ENCODE measurements around the gene TUBB3.
"Not testable (repeated sequence)": the region's sequence is repeated elsewhere in the genome, so short reads cannot be mapped to it uniquely, and the experiment has no call there.

TUBB3 gene

DNA sequence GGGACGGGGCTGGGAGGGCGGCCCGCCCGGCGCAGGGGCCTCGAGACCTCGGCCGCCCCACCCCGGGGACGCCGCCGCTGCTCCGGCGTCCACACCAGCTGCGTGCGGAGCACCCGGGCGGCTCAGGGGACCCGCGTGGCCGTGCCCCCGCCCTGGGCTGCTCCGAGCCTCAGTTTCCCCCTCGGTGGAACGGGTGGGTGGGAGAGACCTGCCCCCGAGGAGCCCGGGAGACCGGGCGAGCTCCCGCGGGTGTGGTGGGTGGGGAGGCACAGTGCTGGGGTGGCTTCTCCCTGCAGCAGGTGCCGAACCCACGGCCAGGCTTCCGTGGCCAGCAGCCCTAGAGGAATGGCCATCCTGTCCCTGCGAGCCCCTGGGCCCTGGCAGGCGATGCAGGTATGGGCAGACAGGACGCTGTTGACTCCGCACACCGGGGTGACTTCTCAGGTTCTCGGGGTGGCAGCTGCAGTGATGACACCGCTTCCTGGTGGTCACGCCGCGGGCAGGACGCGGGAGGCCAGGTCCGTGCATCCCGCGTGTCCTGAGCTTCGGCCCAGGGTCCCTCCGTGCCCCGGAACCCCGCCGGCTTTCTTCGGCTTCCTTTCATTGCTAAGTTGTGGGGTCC lies 26.1 kb downstream of the TUBB3 start:
- DNase-seq, result no peak

DNA sequence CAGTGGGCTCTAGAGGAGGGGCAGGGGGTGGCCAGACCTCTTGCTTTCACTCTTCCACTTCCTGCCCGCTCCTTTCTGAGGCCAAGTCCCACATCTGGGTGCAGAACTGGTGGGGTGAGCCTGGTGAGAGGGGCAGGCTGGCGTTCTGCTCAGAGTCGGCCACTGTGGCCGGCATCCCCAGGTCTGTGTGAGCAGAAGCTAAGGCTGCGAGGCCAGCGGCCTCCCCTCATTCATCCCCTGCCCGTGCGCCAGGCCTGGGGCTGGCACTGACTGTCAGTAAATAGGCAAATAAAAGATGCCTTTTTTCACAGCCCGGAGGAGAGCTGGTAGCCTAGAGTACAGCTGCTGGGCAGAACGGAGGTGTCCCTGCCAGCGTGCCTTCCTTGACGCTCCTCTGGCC lies 26.6 kb downstream of the TUBB3 start:
- no peak for DNase-seq

DNA sequence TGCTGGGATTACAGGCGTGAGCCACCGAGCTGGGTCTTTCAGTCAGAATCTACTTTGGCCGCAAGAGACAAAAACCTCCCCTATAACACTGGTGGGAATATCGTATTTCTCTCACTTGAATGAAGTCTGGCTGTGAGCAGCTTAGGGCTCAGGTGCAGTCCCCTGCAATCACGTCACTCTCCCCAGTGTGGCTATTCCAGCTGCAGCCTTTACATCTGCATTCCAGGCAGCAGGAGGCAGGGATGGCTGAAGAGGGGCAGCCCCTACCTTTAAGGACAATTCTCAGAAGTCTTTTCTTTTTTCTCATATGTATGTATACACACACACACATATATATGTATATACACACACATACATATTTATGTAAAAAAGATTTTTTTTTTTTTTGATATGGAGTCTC lies 28.4 kb downstream of the TUBB3 start:
- DNase-seq, result no peak

GRCh38 chr16:89952049-89952448 lies 28.9 kb downstream of the TUBB3 start:
- DNase-seq, result no peak

- DNase-seq, result no peak
Measured at GRCh38 chr16:89952551-89952950, 29.4 kb downstream of the TUBB3 start.

- DNase-seq, result no peak
Measured at GRCh38 chr16:89953671-89954406, 30.7 kb downstream of the TUBB3 start.

DNA sequence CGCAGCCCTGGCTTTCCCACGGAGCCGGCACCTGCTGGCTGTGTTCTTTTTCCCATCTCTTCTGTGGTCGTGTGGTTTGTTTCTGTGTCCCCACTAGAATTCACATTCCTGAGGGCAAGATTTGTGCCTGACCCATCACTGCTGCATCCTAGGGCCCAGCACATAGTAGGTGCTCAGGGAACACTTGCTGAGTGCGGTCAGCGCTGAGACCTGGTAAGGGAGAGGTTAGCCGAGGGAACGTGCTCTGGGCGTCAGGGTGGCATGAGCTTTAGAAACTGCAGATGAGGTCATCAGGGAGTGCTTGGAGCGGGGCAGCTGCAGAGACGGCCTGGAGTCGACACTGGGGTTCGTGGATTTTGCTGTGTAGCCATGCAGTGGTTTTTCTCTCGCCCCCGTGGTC lies 31.3 kb downstream of the TUBB3 start:
- DNase-seq, result no peak

DNA sequence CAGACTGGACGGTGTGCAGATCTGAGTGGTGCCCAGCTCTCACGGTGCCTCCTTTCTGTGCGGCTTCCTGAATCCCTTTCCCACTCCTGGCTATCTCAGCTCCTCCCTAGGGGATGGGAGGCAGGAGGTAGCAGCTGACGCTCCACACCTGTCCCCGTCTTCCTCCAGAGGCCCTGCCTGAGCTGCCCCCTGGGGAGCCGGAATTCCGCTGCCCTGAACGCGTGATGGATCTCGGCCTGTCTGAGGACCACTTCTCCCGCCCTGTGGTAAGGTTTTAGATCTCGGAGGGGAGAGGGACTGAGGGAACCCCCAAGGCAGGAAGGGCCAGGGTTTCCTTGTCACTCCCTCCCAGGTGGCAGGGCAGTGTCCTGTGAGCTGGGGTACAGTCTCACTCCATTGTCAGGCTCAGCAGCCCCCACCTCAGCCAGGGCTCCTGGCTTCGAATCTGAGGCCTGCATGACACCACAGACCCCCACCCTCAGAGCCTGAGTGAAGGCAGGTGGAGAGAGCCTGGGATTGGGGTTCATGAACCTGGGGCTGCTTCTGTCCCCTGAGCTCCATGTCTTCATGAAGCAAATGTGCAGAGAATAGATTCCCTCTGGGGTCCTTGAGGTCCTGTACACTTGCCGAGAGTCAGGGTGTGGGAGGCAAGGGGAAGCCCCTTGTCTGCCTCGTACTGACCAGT lies 32.0 kb downstream of the TUBB3 start:
- no peak for DNase-seq

GRCh38 chr16:89956505-89957215 lies 33.5 kb downstream of the TUBB3 start:
- no peak for DNase-seq

GRCh38 chr16:89957216-89957785 lies 34.2 kb downstream of the TUBB3 start:
- DNase-seq, result no peak

GRCh38 chr16:89958068-89958467 lies 34.9 kb downstream of the TUBB3 start:
- DNase-seq, result peak; percentile 21

DNA sequence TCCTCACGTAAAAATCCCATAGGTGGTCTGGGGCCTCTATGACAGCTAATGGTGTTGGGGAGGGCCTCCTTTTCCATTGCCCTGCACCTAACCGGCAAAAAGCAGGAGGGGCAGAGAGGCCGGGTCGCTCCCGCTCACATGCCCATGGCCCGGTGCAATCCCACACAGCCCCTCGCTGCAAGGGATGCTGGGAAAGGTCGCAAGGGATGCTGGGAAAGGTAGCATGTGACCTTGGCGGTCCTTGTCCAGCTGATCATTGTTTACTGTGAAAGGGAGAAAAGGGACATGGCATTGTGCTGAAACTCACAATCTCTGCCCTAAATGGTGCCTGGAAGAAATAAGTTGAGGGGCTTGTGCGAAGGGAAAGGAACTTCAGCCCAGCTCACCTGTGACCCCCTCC lies 35.5 kb downstream of the TUBB3 start:
- no peak for DNase-seq

GRCh38 chr16:89960966-89961365 lies 37.8 kb downstream of the TUBB3 start:
- DNase-seq, result no peak

- DNase-seq, result no peak
Measured at GRCh38 chr16:89961920-89962319, 38.8 kb downstream of the TUBB3 start.

- DNase-seq, result no peak
Measured at GRCh38 chr16:89962754-89963498, 39.8 kb downstream of the TUBB3 start.

DNA sequence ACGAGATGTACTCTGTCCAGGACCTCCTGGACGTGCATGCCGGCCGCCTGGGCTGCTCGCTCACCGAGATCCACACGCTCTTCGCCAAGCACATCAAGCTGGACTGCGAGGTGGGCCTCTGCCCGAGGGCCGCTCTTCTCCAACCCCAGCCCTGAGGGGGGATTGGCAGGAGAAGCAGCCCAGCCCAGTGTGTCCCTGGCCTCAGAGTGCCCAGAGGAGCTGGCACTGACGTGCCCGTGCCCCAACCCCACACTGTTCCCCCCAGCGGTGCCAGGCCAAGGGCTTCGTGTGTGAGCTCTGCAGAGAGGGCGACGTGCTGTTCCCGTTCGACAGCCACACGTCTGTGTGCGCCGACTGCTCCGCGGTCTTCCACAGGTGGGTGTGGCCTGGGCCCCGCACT lies 41.1 kb downstream of the TUBB3 start:
- no peak for DNase-seq

DNA sequence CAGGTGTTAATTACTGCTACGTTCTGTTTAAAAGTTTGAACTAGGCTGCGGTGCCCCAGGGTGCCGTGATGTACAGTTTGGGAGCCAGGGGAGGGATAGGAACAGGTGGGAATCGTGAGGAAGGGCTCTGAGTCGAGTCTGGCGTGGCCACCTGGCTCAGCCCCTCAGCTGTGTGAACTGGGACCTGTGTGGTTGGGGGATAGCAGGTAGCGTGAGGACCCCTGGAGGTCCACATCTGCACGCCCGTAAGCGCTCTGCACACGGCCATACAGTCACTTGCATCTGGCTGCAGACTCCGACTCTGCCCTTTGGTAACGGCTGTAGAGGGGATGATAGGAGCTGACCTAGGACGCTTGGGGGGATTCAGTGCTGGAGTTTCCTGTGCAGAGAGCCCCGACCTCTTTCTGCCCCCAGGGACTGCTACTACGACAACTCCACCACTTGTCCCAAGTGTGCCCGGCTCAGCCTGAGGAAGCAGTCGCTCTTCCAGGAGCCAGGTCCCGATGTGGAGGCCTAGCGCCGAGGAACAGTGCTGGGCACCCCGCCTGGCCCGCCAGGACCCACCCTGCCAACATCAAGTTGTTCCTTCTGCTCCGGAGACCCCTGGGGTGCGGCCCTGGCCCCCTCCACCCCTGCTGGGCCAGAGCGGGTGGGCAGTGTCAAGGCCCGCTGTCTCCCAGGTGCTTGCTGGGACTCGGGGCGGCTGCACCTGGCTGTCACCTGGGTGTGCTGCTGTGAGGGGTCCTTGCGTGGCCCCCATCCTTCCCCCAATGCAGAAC lies 42.5 kb downstream of the TUBB3 start:
- no peak for DNase-seq

GRCh38 chr16:89966756-89967155 lies 43.6 kb downstream of the TUBB3 start:
- DNase-seq, result no peak

DNA sequence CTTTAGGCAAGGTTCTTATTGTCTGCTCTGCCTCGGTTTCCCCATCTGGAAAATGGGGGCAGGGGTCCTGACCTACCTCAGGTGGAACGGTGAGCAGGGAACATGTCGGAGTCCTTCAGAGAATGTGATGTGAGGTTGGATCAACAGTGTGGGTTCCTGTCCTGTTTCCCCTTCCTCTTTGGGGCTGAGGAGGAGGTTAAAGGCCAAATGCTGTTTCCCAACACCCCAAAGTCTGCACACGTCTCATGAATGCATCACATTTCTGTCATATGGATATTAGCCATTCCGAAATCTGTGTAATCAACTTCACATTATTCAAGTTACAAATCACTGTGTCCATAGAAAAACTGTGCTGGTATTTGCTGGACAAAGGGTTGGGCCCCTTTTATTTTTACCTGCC lies 44.3 kb downstream of the TUBB3 start:
- not testable (repeated sequence) for DNase-seq

GRCh38 chr16:89968074-89968473 lies 44.9 kb downstream of the TUBB3 start:
- DNase-seq, result not testable (repeated sequence)

- DNase-seq, result no peak
Measured at GRCh38 chr16:89969741-89970410, 46.7 kb downstream of the TUBB3 start.

All from NCI-H1436 (cell line).